GM21381 (cell line): ENCODE results near the gene LHFPL6.

Experiments used
- ATAC-seq: cut with Tn5 transposase; IDR thresholded peaks from one replicate; pipeline ENCODE4 v1.9.1; 2021; ENCODE audit warnings: mild to moderate bottlenecking, moderate library complexity; ENCODE audit not compliant: unreplicated experiment

LHFPL6 gene

GRCh38 chr13:39596176-39596575 lies 6.8 kb downstream of the LHFPL6 start:
- no peak for ATAC-seq

- no peak for ATAC-seq
Observed at GRCh38 chr13:39590466-39591036, 12.4 kb downstream of the LHFPL6 start.

GRCh38 chr13:39588384-39588783 lies 14.6 kb downstream of the LHFPL6 start:
- ATAC-seq: no peak

GRCh38 chr13:39587939-39588338 lies 15.1 kb downstream of the LHFPL6 start:
- ATAC-seq: no peak

- no peak for ATAC-seq
Observed at GRCh38 chr13:39586958-39587605, 15.9 kb downstream of the LHFPL6 start.

- ATAC-seq: no peak
Observed at GRCh38 chr13:39586151-39586550, 16.8 kb downstream of the LHFPL6 start.

GRCh38 chr13:39585219-39585618 lies 17.8 kb downstream of the LHFPL6 start:
- no peak for ATAC-seq

GRCh38 chr13:39580881-39581575 lies 22.0 kb downstream of the LHFPL6 start:
- no peak for ATAC-seq

- ATAC-seq: no peak
Observed at GRCh38 chr13:39578821-39579291, 24.1 kb downstream of the LHFPL6 start.

GRCh38 chr13:39577838-39578491 lies 25.0 kb downstream of the LHFPL6 start:
- ATAC-seq: no peak

GRCh38 chr13:39577203-39577602 lies 25.8 kb downstream of the LHFPL6 start:
- no peak for ATAC-seq

- ATAC-seq: no peak
Observed at GRCh38 chr13:39575641-39576238, 27.3 kb downstream of the LHFPL6 start.

- no peak for ATAC-seq
Observed at GRCh38 chr13:39571502-39572092, 31.4 kb downstream of the LHFPL6 start.

GRCh38 chr13:39567569-39567968 lies 35.4 kb downstream of the LHFPL6 start:
- ATAC-seq: no peak

- ATAC-seq: no peak
Observed at GRCh38 chr13:39566216-39566869, 36.6 kb downstream of the LHFPL6 start.

- ATAC-seq: no peak
Observed at GRCh38 chr13:39565036-39565949, 37.7 kb downstream of the LHFPL6 start.

- ATAC-seq: no peak
Observed at GRCh38 chr13:39563470-39563735, 39.6 kb downstream of the LHFPL6 start.

- no peak for ATAC-seq
Observed at GRCh38 chr13:39561971-39562370, 41.0 kb downstream of the LHFPL6 start.

GRCh38 chr13:39559847-39560246 lies 43.1 kb downstream of the LHFPL6 start:
- no peak for ATAC-seq
